Smooth muscle cell (in vitro differentiated cells): Measurements from ENCODE around the gene CDC42BPB. TPM values are rescaled to one million over a fixed set of nuclear protein-coding genes. Genes with fewer than 3 reads are reported as not detected.

Experiments
- DNase-seq: peaks from one replicate; lab custom pipeline; 2025; ENCODE audit not compliant: unreplicated experiment; lab: John Stamatoyannopoulos, UW
- H2AFZ ChIP-seq: fragments of 200-600 bp; sonication (generic); 2 replicates; pipeline ENCODE4 v1.6.0; 2016; ENCODE audit warnings: antibody characterized with exemption, low read depth, mild to moderate bottlenecking
- H3F3A ChIP-seq: fragments of 200-600 bp; sonication (generic); 2 replicates; pipeline ENCODE4 v1.6.0; 2017; ENCODE audit warnings: antibody characterized with exemption, low read depth
- H3K27ac ChIP-seq: fragments of 200-600 bp; sonication (generic); 2 replicates; pipeline ENCODE4 v1.5.1; 2016; ENCODE audit warnings: low read depth, mild to moderate bottlenecking
- H3K27me3 ChIP-seq: fragments of 200-600 bp; sonication (generic); 2 replicates; pipeline ENCODE4 v1.6.1; 2016; ENCODE audit warnings: low read depth, mild to moderate bottlenecking
- H3K36me3 ChIP-seq: fragments of 200-600 bp; sonication (generic); 2 replicates; pipeline ENCODE4 v1.5.1; 2016; ENCODE audit warnings: low read depth
- H3K4me1 ChIP-seq: fragments of 200-600 bp; sonication (generic); 2 replicates; pipeline ENCODE4 v1.5.1; 2016; ENCODE audit warnings: low read depth
- H3K4me2 ChIP-seq: fragments of 200-600 bp; sonication (generic); 2 replicates; pipeline ENCODE4 v1.6.0; 2016; ENCODE audit warnings: mild to moderate bottlenecking
- H3K4me3 ChIP-seq: fragments of 200-600 bp; sonication (generic); 2 replicates; pipeline ENCODE4 v1.5.1; 2016; ENCODE audit warnings: mild to moderate bottlenecking
- H3K79me2 ChIP-seq: fragments of 200-600 bp; sonication (generic); 2 replicates; pipeline ENCODE4 v1.6.0; 2016; ENCODE audit warnings: low read depth, mild to moderate bottlenecking
- H3K9ac ChIP-seq: fragments of 200-600 bp; sonication (generic); 2 replicates; pipeline ENCODE4 v1.6.0; 2016; ENCODE audit warnings: low read depth
- H3K9me3 ChIP-seq: fragments of 200-600 bp; sonication (generic); replicated peaks from 2 replicates; pipeline ENCODE4 v1.5.1; 2016; ENCODE audit warnings: low read depth
- H4K20me1 ChIP-seq: fragments of 200-600 bp; sonication (generic); 2 replicates; pipeline ENCODE4 v1.6.0; 2016; ENCODE audit warnings: low read depth
- WGBS: methylation state at CpG from one replicate; pipeline ENCODE4 v1.1.7; 2016; ENCODE audit warnings: low lambda C conversion rate; 5-methylcytosine and 5-hydroxymethylcytosine counted together
- polyA plus RNA-seq: library from polyadenylated mRNA; unstranded; fragments of >200 nt; fragmentation: Nextera tagmentation; extraction: Ambion mirVana; gene quantifications from 2 replicates; pipeline ENCODE4 v1.2.1, GENCODE V29; 2016
- total RNA-seq: library from RNA; depleted of rRNA; stranded (reverse); fragments of >200 nt; gene quantifications from 2 replicates; pipeline ENCODE4 v1.2.3, GENCODE V29; 2014
- TF ChIP-seq, protein P1 (sequence below): fragments of 200-600 bp; sonication (generic); IDR thresholded peaks from 2 replicates; pipeline ENCODE4 v1.5.1; 2017; ENCODE audit warnings: borderline replicate concordance, mild to moderate bottlenecking, antibody characterized with exemption; ENCODE audit not compliant: insufficient read depth, poor library complexity, severe bottlenecking

The CDC42BPB gene
- total and polyA plus RNA-seq, 2 experiments from 2014 or later = 11.3 to 71.2 TPM

DNA sequence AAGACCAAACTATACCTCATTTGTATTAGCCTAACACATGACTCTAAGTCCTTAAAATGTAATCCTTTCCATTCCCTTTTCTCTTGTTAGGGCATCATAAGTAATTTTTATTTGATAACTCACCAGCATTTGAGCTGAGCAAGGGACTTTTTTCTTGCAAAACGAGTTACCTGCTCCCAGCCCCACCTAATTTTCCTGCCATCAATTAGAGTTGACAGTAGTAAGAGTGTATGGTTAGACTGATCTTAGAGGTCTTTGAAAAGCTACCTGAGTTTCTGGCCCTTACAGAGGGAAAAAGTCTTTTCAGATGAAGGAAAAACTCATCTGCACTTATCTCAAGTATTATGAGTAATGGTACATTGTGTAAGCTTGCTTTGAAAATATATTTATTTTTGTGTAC, 168.6 kb downstream of the CDC42BPB start:
- Histone ChIP-seq H3K27ac (no peak overlapping the region), H3K9me3 (no peaks in the 10 kb centered on the region), H3K36me3 (no peaks in the 10 kb centered on the region), H4K20me1 (peaks cover 25% of the 10 kb centered on the region), H3K9ac (no peak overlapping the region), H3K4me1 (peaks cover 3% of the 10 kb centered on the region), H3K79me2 (no peaks in the 10 kb centered on the region), H2AFZ (no peak overlapping the region), H3K27me3 (no peaks in the 10 kb centered on the region), H3K4me3 (no peak overlapping the region), H3F3A (peaks cover 6% of the 10 kb centered on the region), H3K4me2 (no peak overlapping the region)
- TF ChIP-seq, protein P1, sequence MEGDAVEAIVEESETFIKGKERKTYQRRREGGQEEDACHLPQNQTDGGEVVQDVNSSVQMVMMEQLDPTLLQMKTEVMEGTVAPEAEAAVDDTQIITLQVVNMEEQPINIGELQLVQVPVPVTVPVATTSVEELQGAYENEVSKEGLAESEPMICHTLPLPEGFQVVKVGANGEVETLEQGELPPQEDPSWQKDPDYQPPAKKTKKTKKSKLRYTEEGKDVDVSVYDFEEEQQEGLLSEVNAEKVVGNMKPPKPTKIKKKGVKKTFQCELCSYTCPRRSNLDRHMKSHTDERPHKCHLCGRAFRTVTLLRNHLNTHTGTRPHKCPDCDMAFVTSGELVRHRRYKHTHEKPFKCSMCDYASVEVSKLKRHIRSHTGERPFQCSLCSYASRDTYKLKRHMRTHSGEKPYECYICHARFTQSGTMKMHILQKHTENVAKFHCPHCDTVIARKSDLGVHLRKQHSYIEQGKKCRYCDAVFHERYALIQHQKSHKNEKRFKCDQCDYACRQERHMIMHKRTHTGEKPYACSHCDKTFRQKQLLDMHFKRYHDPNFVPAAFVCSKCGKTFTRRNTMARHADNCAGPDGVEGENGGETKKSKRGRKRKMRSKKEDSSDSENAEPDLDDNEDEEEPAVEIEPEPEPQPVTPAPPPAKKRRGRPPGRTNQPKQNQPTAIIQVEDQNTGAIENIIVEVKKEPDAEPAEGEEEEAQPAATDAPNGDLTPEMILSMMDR = no peak
- 73% methylated on average over 1 of the region's 1 CpG for WGBS
- no peak for DNase-seq

DNA sequence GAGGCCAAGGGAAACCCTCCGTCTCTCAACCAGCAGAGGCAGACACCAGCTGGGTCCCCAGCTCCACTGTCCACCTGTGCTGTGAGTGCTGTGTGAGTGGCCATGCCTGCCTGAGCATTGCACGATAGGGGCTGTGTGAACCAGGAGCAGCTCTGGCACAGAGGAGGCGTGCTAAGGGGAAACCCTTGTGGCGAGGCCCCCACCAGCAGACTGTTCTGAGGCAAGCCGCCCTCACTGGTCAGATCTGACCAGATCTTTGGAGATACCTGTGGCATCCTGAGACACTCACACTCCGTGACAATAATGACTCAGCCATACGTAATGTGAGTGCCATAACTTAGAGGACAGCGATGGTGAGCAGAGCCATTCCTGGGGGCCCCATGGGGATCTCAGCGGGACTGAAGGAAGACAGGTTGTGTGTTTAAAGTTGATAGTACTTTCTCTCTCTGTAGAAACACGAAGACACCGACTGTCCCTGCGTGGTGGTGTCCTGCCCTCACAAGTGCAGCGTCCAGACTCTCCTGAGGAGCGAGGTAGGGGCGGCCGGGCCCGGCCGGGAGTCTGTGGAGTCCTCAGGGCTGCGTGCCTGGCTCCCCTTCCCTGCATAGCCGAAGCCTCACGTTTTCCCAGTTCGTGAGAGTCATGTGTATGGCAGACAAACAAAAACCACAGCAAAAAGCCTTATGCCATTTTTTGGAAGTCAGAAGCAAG, 171.5 kb downstream of the CDC42BPB start:
- no peak overlapping the region for H3K4me2 ChIP-seq
- H3K4me1 ChIP-seq = no peaks in the 10 kb centered on the region
- H3K27ac ChIP-seq = no peak overlapping the region
- H3K9me3 ChIP-seq = no peaks in the 10 kb centered on the region
- no peak overlapping the region for H3K4me3 ChIP-seq
- H3K27me3 ChIP-seq = no peaks in the 10 kb centered on the region
- H3F3A ChIP-seq = no peaks in the 10 kb centered on the region
- TF ChIP-seq, protein P1 = no peak
- no peak overlapping the region for H2AFZ ChIP-seq
- no peak overlapping the region for H3K9ac ChIP-seq
- WGBS = 89% methylated on average over 22 of the region's 22 CpGs
- H4K20me1 ChIP-seq = peaks cover under 1% of the 10 kb centered on the region
- H3K79me2 ChIP-seq = no peaks in the 10 kb centered on the region
- no peaks in the 10 kb centered on the region for H3K36me3 ChIP-seq
- DNase-seq = no peak

DNA sequence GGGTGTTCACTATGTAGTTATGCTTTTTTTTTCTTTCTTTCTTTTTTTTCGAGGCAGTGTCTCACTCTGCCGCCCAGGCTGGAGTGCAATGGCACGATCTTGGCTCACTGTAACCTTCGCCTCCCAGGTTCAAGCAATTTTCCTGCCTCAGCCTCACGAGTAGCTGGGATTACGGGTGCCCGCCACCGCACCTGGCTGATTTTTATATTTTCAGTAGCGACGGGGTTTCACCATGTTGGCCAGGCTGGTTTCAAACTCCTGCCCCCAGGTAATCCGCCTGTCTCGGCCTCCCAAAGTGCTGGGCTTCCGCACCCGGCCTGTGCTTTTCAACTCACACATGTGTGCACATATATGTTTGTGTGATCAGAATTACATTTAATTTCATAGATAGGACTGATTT, 173.8 kb downstream of the CDC42BPB start:
- no peaks in the 10 kb centered on the region for H3F3A ChIP-seq
- no peaks in the 10 kb centered on the region for H3K27me3 ChIP-seq
- TF ChIP-seq, protein P1 = no peak
- H3K36me3 ChIP-seq = no peaks in the 10 kb centered on the region
- H3K4me2 ChIP-seq = no peak overlapping the region
- H2AFZ ChIP-seq = no peak overlapping the region
- H3K9ac ChIP-seq = no peak overlapping the region
- WGBS = over 99% methylated on average over 14 of the region's 14 CpGs
- no peak for DNase-seq
- H3K4me1 ChIP-seq = no peaks in the 10 kb centered on the region
- H3K9me3 ChIP-seq = no peaks in the 10 kb centered on the region
- H4K20me1 ChIP-seq = no peaks in the 10 kb centered on the region
- H3K79me2 ChIP-seq = no peaks in the 10 kb centered on the region
- H3K27ac ChIP-seq = no peak overlapping the region
- no peak overlapping the region for H3K4me3 ChIP-seq

DNA sequence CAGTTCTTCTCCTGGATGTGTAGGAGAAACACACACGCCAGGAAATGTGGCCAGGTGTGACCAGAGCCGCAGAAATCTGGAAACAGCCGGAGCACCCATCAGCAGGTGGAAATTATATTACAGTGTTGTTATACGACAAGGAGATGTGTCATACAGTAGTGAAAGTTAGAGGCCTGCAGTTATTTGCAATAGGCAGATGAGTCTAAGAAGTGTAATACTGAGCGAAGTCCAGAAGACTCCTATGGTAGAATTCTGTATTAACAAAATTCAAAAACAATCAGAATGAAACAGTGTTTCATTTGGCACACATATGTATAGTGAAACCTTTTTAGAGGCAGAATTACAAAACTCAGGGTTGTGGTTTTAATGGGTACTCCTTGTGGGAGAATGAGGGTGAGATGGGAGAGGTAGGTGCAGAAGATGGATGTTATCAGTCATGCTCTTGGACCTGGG, 174.2 kb downstream of the CDC42BPB start:
- H3K27me3 ChIP-seq = no peaks in the 10 kb centered on the region
- H3K27ac ChIP-seq = no peak overlapping the region
- H3K4me2 ChIP-seq = no peak overlapping the region
- no peaks in the 10 kb centered on the region for H3K9me3 ChIP-seq
- no peak for DNase-seq
- no peaks in the 10 kb centered on the region for H3K4me1 ChIP-seq
- no peak overlapping the region for H2AFZ ChIP-seq
- H3F3A ChIP-seq = no peaks in the 10 kb centered on the region
- no peak overlapping the region for H3K4me3 ChIP-seq
- H4K20me1 ChIP-seq = no peaks in the 10 kb centered on the region
- 94% methylated on average over 5 of the region's 5 CpGs for WGBS
- TF ChIP-seq, protein P1 = no peak
- no peaks in the 10 kb centered on the region for H3K36me3 ChIP-seq
- H3K79me2 ChIP-seq = no peaks in the 10 kb centered on the region
- H3K9ac ChIP-seq = no peak overlapping the region
